Activated naive CD4-positive, alpha-beta T cell (primary cell): ENCODE results near the gene MMUT.
"Not testable (repeated sequence)": the region's sequence is repeated elsewhere in the genome, so short reads cannot be mapped to it uniquely, and the experiment has no call there.

ENCODE experiments used
- DNase-seq, 4 experiments: peaks; one replicate each; lab custom pipeline; 2025; lab: John Stamatoyannopoulos, UW

Gene MMUT

DNA sequence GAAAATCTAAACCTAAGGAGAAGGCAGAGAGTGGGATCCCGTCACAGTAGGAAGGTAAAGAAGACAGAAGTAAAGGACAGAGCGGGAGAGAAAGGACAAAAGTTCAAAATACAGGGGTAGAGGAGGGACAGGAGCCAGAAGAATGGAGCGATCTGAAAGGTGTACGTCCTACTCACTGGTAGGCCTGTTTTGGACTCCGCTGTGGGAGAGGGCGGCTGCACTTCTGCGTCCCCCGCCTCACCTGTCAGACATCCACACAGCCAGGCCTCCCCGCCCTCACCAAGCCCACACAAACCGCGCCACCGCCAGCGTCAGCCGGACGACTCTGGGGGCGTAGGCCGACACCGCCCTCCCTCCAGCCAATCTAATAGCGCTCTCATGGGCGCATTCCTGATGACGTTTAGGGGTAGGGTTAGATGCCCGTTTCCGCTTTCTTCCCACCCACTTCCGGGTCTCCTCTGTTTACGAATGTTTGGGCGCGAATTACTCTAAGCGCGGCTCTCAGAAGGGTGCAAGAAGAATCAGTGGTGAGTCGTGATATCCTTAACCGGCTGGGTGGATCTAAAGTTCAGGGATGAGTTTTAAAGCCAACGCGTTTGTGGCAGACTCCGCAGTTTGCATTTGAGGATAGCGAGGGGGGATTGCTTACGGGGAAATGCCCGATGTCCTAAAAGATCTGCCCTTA, at the start of gene MMUT, which contains the start of gene CENPQ:
TSS of gene MMUT (minus strand) at position 327 of the 685 bp plus-strand sequence. CDS start 3,787 bp downstream, outside the sequence.
TSS of gene CENPQ (plus strand) at position 444 of the 685 bp plus-strand sequence. CDS start 6,807 bp downstream, outside the sequence.
- peak; percentile 50 to 75 (median 66) for DNase-seq

DNA sequence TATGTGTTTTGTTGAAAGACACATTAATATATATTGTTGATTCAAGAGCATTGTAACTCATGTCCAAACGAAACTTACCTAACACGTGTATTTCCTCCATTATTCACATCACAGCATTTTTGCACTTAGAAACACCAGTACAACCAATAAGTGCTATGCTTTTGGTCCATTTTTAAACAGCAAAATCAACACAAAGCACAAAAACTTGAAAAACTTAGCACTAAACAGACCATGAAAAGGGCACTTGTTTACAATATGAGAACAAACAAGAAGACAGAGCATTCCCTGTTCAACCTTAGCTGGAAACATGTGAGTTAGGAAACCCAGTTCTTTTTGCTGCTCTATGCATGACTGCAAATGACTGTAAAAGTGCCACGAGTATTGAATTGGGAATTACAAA, 46.3 kb upstream of the MMUT start:
- no peak for DNase-seq

DNA sequence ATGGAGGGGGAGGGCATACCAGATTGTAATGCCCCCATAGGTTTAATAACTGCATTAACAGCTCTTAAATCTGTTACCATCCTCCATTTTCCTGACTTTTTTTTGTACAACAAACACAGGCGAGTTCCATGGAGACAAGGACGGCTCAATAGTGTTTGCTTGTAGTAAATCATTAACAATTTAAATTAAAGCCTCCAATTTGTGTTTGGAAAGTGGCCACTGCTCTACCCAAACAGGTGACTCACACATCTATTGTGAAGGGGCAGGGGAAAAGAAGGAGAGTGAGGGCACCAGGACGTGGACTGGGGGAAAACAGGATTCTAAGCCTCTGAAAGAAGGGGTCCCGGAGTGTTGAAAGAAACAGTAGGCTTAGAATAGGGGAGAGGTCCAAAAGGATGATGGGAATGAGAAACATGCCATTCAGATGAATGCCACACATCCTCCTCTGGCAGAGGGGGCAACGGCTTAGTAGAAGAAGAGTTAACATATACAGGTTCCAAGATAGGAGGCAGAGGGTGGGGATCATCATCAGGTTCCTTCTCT, 43.6 kb upstream of the MMUT start:
- DNase-seq: no peak

DNA sequence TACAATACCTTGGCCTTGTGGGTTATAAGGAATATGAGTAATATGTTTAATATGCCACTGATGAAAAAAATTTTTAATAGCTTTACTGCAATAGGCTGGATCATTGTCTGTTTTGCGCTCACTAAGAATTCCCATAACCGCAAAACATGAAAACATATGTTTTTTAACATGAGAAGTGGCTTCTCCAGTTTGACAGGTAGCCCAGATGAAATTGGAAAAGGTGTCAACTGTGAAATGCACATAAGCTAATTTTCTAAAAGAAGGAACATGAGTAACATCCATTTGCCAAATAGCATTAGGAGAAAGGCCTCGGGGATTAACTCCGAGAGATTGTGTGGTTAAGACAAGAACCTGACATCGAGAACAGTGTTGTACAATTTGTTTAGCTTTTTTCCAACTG, 41.6 kb upstream of the MMUT start:
- DNase-seq: no peak

DNA sequence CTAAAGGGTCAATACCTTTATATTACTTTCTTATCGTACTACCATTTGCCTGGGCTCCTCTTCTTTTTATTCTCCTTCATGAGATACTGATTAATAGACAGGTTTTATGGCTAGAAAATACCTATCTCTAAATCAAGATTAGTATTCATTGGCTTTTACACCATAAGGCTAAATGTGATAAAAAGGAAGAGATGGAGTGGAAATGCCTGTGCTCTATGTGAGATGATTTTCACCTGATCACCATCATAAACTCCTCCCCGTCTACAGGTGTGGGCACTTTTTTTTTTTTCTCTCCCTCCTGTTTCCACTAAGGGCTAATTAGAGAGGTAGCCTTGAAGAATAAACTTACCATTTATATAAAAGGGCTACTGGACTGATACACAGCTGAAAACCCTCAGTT, 36.6 kb upstream of the MMUT start, which contains the start of gene GLYATL3:
TSS of gene GLYATL3 (plus strand) at position 301 of the 400 bp plus-strand sequence. CDS start 12,068 bp downstream, outside the sequence.
- no peak for DNase-seq

DNA sequence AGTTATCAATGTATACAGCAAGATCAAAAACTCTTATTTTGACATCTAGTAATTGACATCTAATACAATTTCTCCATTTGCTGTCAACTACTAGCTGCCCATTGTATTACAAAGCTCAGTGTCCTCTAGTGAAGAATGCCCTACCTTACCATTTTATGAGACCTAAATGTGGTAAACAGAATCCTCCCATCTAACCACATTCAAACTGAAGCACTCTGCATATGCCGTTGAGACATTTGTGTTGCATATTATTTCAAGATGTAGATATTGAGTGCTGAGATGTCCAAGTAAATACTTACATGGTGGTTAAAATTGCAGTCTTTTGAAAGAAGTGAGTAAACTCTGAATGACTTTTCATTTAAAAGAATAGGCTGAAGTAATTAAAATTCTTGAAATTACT, 36.1 kb upstream of the MMUT start:
- no peak for DNase-seq

DNA sequence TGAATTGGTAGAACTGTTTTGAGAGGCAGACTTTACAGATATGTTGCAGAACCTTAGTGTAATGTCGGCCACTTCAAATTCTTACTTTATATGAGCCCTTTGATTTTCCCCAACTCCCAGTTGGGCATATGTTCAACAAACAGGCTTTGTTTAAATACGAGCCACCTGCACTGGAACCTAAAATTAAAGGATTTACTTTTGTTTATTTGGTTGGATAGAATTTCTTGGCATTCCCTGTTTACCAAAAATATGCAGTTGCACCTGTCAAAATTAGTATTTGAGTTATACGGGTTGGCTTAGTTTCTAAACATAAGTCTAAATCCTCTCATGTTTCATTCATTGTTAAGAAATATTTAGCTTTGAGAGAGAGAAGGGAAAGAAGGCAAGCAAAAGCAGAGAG, 34.3 kb upstream of the MMUT start:
- DNase-seq: no peak

DNA sequence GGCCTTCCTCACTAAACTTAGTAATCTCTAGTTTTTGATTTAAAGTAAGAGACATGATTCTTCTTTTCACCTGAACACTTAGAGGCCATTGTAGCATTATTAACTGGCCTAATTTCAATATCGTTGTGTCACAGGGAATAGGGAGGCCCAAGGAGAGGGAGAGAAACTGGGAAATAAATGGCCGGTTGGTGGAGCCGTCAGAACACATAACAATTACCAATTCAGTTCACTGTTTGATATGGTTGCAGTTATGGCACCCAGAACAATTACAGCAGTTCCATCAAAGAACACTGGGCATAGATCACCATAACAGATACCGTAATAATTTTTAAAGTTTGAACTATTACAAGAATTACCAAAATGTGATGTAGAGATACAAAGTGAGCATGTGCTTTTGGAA, 27.6 kb upstream of the MMUT start:
- no peak for DNase-seq

DNA sequence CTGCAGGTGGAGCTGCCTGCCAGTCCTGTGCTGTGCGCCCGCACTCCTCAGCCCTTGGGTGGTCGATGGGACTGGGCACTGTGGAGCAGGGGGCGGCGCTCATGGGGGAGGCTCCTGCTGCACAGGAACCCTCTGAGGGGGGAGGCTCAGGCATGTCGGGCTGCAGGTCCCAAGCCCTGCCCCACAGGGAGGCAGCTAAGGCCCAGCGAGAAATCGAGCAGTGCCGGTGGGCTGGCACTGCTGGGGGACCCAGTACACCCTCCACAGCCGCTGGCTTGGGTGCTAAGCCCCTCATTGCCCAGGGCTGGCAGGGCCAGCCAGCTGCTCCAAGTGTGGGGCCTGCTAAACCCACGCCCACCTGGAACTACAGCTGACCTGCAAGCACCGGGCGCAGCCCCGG, 20.3 kb upstream of the MMUT start:
- DNase-seq: not testable (repeated sequence)

DNA sequence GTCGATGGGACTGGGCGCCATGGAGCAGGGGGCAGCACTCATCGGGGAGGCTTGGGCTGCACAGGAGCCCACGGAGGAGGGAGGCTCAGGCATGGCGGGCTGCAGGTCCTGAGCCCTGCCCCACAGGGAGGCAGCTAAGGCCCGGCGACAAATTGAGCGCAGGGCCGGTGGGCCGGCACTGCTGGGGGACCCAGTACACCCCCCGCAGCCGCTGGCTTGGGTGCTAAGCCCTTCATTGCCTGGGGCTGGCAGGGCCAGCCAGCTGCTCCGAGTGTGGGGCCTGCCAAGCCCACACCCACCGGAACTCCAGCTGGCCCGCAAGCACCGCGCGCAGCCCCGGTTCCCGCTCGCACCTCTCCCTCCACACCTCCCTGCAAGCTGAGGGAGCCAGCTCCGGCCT, 18.8 kb upstream of the MMUT start:
- not testable (repeated sequence) for DNase-seq

DNA sequence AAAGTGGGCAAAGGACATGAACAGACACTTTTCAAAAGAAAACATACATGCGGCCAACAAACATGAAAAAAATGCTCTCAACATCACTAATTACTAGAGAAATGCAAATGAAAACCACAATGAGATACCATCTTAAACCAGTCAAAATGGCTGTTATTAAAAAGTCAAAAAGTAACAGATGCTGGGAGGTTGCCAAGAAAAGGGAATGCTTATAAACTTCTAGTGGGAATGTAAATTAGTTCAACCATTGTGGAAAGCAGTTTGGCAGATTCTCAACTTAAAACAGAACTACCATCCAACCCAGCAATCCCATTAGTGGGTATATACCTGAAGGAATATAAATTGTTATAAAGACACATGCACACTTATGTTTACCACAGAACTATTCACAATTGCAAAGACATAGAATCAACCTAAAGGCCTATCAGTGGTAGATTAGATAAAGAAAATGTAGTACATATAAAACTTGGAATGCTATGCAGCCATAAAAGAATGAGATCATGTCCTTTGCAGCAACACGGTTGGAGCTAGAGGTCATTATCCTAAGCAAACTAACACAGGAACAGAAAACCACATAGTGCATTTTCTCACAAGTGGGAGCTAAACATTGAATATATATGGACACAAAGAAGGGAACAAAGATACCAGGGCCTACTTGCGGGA, 16.4 kb upstream of the MMUT start:
- no peak for DNase-seq

DNA sequence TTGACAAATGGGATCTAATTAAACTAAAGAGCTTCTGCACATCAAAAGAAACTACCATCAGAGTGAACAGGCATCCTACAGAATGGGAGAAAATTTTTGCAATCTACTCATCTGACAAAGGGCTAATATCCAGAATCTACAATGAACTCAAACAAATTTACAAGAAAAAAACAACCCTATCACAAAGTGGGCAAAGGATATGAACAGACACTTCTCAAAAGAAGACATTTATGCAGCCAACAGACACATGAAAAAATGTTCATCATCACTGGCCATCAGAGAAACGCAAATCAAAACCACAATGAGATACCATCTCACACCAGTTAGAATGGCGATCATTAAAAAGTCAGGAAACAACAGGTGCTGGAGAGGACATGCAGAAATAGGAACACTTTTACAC, 13.5 kb upstream of the MMUT start:
- not testable (repeated sequence) for DNase-seq

DNA sequence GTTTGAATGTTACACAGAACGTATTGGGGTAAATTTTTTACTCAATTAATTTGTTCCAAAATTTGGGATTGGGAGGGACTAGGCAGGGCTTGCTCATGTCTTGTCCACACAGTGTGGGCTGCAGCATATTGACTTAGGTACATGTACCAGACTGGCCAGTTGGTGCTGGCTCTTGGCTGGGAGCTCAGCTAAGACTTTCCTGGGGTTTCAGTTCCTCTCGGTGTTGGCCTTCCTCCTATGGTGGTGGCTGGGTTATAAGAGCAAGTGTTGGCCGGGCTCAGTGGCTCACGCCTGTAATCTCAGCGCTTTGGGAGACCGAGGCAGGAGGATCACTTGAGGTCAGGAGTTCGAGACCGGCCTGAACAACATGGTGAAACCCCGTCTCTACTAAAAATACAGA, 5.0 kb upstream of the MMUT start:
- no peak for DNase-seq

DNA sequence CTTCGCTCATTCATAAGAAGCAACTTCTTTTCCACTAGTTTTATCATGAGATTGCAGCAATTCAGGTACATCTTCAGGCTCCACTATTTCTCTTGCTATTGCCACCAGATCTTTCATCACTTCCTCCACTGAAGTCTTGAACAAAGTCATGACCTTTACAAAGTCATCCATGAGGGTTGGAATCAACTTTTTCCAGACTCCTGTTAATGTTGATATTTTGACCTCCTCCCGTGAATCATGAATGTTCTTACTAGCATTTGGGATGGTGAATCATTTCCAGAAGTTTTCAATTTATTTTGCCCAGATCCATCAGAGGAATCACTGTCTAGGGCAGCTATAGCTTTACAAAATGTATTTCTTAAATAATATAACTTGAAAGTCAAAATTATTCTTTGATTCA, 1.6 kb upstream of the MMUT start:
- DNase-seq: no peak

DNA sequence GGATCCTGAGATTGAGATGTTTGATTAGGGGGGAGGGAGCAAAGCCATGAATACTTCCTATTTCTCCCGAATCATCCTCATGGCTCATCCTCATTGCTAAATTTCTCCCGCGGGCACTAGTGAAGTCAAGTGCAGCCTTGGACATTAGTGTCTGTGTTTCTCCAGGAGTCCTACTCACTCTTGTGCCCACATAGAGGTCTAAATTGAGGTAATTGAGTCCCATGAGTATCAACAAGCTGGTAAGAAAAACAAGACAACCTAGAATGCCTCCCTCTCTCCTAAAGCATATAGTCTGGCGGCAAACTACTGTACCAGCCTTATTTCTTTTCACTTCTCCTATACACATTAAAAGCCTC, 537 bp upstream of the MMUT start:
- no peak for DNase-seq

DNA sequence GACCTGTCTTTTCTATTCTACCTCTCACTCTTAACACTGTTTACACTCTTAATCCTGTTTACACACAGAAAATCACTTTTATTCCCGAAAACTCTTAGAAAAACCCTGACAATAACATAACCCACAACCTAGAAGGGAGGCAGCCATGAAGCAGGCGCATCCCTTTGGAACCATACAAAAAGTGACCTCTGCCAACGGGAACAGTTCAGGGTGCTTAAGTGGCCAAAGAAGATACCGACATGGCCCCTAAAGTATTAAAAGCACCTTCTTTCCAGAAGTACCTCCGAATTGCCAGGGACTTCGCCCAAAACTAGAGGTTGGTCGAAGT, 490 bp downstream of the MMUT start:
- DNase-seq: no peak

DNA sequence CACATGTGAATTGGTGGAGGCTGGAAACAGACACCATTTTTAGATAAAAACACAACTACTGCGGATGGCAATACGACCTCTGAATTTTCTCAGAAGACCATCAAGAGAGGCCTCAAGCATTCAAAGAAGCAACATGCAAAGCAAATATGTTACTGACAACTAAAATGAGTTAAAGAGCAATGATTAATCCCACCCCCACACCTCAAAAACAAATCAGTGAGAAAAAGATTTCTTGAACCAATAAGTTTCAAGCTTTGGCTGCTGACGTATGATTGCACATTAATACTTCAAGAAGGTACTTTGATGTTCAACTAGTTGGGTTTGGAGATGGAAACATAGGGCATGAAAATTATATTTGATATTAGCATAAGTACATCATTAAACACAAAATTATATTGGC, 982 bp downstream of the MMUT start:
- DNase-seq: no peak

DNA sequence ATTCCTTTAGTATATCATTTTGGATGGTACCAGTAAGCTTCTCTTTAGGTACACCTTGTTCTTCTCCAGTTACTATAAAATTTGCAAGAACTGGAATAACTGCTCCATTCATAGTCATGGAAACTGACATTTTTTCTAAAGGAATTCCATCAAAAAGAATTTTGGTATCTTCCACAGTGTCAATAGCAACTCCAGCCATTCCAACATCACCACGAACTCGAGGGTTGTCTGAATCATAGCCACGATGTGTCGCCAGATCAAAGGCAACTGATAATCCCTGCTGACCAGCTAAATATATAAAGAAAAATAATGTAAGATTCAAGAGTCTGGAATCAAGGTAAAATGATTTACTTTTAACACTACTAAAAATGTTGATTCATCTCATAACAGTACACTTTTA, 5.3 kb downstream of the MMUT start:
- no peak for DNase-seq

DNA sequence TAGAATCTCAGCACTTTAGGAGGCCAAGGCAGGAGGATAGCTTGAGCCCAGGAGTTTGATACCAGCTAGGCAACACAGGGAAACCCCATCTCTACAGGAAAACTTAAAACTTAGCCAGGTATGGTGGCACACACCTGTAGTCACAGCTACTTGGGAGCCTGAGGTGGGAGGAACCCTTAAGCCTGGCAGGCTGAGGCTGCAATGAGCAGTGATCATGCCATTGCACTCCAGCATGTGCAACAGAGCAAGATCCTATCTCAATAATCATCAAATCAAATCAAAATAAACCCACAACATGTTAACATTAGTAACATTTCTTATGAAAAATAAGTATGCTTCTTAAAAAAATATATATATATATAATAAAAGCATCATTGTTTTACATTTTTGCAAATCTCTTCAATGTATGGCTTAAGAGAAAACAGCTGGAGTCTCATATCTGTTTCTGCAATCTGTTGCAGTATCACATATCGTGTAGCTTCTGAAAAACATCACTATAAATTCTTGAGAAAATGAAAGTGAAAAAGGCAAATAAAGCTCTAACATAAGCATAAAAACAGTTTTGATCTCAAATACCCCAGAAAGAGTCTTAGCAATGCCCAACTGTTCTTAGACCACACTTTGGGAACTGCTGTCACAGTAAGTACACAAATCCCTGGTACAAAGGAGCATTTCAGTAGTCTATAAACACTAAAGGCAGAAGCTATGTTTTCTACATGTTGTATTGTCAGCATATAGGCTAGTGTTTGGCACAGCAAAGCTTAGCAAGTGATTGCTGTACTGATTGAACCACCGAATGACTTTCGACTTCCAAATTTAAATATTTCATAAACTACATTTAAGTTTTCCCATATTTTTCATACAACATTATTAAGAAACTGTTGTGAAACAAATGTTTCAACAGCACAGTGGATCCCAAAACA, 8.0 kb downstream of the MMUT start:
- DNase-seq: no peak

DNA sequence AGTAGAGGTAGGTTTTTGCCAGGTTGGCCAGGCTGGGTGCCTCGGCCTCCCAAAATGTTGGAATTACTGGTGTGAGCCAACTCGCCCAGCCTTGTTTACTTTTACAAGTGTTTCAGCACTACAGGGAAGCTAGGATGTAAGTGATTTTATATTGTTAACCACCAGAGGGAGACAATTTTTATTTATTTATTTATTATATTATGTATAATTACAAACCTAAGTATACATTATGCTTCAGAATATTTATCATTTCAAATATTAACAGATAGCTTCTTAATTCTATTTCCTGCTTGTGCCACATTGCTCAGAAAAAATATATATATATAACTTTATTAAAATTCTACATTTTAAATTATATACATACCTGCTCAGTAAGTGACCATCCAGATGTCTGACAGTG, 9.8 kb downstream of the MMUT start:
- no peak for DNase-seq

DNA sequence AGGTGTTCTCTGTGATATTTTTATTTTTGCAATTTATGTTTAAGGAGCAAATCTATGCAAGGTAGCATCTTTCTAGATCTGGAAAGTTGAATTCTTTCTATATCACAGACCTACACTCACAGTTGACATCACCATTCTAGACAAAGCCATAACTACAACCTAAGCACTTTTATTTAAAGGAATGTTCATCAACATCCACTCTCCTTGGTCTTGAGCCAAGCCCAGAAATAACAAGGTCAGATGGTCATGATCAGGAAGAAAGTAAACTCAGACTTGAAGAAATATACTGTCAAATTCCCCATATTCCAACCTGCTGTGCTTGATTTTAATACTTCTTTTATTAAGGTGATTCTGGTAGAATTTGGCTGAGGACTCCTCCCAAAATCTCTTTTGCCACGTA, 32.2 kb downstream of the MMUT start:
- no peak for DNase-seq

DNA sequence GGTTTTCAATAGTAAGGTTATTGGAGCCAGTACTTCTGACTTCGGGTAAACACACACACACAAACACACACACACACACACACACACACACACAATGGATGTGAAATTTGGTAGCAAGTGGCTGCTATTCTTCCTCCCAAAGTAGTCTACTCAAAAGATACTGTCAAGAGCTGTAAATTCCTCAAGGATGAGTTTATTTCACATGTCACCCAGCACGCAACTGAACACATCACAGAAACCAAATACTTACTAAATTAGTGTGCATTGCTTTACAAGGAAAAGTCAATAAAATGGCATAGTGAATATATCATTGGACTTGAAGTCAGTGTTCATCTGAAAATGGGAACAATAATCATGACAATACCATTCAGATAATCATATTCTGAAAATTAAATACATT, 32.9 kb downstream of the MMUT start:
- DNase-seq: no peak

DNA sequence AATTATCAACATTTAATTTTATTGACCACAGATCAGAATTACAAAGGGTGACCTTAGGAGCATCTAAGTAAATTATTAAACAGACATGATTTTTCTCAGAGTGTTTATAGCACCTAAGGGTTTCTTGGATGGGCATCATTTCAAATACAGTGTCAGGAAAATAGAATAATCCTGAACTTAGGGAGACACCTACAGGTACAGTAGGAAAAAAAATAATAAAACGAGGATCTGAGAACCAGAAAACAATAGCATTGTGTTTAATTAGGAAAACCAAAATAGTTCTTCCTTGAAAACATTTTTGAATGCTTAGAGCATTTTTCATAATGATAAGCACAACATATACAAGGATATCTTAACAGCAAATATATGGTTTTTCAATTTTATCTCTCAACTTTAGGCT, 39.2 kb downstream of the MMUT start:
- DNase-seq: no peak
